Activated CD4-positive, CD25-positive, alpha-beta regulatory T cell treated with anti-CD3 and anti-CD28 coated beads, Interleukin-2, amount 50 U/mL, for 24 hours (primary cell): Measurements from ENCODE around the gene EHBP1.

ENCODE experiments used
- ATAC-seq, 2 donors: fragments of 150-1000 bp; cut with Tn5 transposase; one replicate each; pipeline ENCODE4 v1.10.0; 2021; ENCODE audit warnings: mild to moderate bottlenecking in 1 of 2, moderate library complexity in 1 of 2

EHBP1 gene

GRCh38 chr2:63078852-63079606, 373.5 kb downstream of the EHBP1 start:
- ATAC-seq: no peak

GRCh38 chr2:63081404-63081803, 375.9 kb downstream of the EHBP1 start:
- ATAC-seq: no peak

GRCh38 chr2:63086687-63087086, 381.2 kb downstream of the EHBP1 start:
- no peak for ATAC-seq

GRCh38 chr2:63092401-63092800, 386.9 kb downstream of the EHBP1 start:
- no peak for ATAC-seq

GRCh38 chr2:63092857-63093256, 387.3 kb downstream of the EHBP1 start:
- ATAC-seq: no peak

- no peak for ATAC-seq
Observed at GRCh38 chr2:63093502-63093901, 388.0 kb downstream of the EHBP1 start.
